Cortex of kidney (tissue), 1 donor: ENCODE results near the gene CKAP5.
"Not testable (repeated sequence)": the region's sequence is repeated elsewhere in the genome, so short reads cannot be mapped to it uniquely, and the experiment has no call there.

ENCODE experiments used
- DNase-seq: peaks from one replicate; lab custom pipeline; 2025; lab: John Stamatoyannopoulos, UW

CKAP5 gene

GRCh38 chr11:46855167-46855566 is 9.1 kb upstream of the CKAP5 start:
- DNase-seq, result no peak

GRCh38 chr11:46850829-46851380 is 4.8 kb upstream of the CKAP5 start:
- no peak for DNase-seq

- no peak for DNase-seq
Measured at GRCh38 chr11:46849631-46850030, 3.6 kb upstream of the CKAP5 start.

GRCh38 chr11:46846510-46846830 is 390 bp upstream of the CKAP5 start:
- DNase-seq, result no peak

GRCh38 chr11:46845440-46845739 is 690 bp downstream of the CKAP5 start:
- DNase-seq, result no peak

- DNase-seq, result no peak
Measured at GRCh38 chr11:46840116-46840515, 6.0 kb downstream of the CKAP5 start.

- DNase-seq, result no peak
Measured at GRCh38 chr11:46838501-46838900, 7.6 kb downstream of the CKAP5 start.

- DNase-seq, result no peak
Measured at GRCh38 chr11:46837860-46838259, 8.2 kb downstream of the CKAP5 start.

- no peak for DNase-seq
Measured at GRCh38 chr11:46836870-46837269, 9.2 kb downstream of the CKAP5 start.

- DNase-seq, result no peak
Measured at GRCh38 chr11:46836431-46836830, 9.6 kb downstream of the CKAP5 start.

GRCh38 chr11:46835897-46836296 is 10.2 kb downstream of the CKAP5 start:
- no peak for DNase-seq

GRCh38 chr11:46834821-46835220 is 11.3 kb downstream of the CKAP5 start:
- DNase-seq, result no peak

GRCh38 chr11:46832511-46833214 is 13.4 kb downstream of the CKAP5 start:
- DNase-seq, result no peak

- DNase-seq, result no peak
Measured at GRCh38 chr11:46827995-46828394, 18.1 kb downstream of the CKAP5 start.

GRCh38 chr11:46826310-46827044 is 19.6 kb downstream of the CKAP5 start:
- no peak for DNase-seq

GRCh38 chr11:46808799-46809431 is 37.2 kb downstream of the CKAP5 start:
- DNase-seq, result no peak

GRCh38 chr11:46801694-46802470 is 44.2 kb downstream of the CKAP5 start:
- DNase-seq, result no peak

- DNase-seq, result no peak
Measured at GRCh38 chr11:46800177-46800576, 45.9 kb downstream of the CKAP5 start.

- not testable (repeated sequence) for DNase-seq
Measured at GRCh38 chr11:46799725-46800124, 46.4 kb downstream of the CKAP5 start.

- no peak for DNase-seq
Measured at GRCh38 chr11:46778416-46778815, 67.7 kb downstream of the CKAP5 start.

GRCh38 chr11:46776878-46777277 is 69.2 kb downstream of the CKAP5 start:
- DNase-seq, result no peak

GRCh38 chr11:46769636-46770221 is 76.4 kb downstream of the CKAP5 start:
- no peak for DNase-seq
